ENCODE measurements around the gene STAMBPL1.

The STAMBPL1 gene

DNA sequence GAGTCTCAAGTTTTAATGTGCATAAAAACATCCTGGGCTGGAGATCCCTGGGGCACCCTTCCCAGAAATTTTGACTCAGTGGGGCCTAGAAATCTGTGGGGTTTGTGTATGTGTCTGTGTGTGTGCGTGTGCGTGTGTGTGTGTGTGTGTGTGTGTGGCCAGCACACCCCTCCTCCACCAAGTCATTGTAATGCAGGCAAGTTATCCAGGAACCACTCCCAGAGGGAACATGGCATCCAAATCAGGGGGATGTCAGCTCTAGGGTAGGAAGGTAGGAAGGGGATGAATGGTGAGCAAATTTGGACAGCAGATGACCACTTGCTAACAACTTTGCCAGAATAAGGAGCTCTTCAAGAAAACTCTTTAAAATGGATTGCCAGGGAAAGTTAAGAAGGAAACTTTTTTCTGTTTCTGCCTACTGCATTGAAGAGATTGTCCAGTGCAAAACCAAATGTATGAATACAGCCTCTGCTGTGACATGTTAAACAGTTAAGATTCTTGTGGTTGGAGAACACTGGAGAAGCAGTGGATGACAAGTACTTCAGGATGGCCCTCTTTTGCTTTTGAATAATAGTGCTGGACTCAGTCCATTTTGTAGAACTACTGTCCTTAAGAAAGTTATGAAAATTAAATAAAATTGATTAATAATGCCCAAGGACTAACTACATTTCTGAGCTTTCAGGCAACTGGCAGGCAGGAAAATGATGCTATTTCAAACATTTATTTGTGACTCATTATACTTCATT lies 12.3 kb downstream of the STAMBPL1 start:
- Histone ChIP-seq H3K79me2 (ENCODE audit: control insufficient read depth, insufficient read depth, low read length, unreplicated experiment) (peaks cover 63% of the 10 kb centered on the region), H3K36me3 (ENCODE audit: insufficient read depth, low read length) (no peaks in the 10 kb centered on the region), H2AFZ (ENCODE audit: low read length, unreplicated experiment) (no peak overlapping the region), H3K4me3 (ENCODE audit: low read depth, low read length) (no peak overlapping the region), H3K27me3 (ENCODE audit: insufficient read depth, low read length) (no peaks in the 10 kb centered on the region), H3K27ac (ENCODE audit: low read depth, low read length) (peak overlapping the region; percentile 34), H3K4me1 (ENCODE audit: control insufficient read depth, insufficient read depth, low read length, unreplicated experiment) (peaks cover 64% of the 10 kb centered on the region)

- no peak overlapping the region for H2AFZ ChIP-seq (ENCODE audit: low read length, unreplicated experiment)
- no peaks in the 10 kb centered on the region for H3K36me3 ChIP-seq (ENCODE audit: insufficient read depth, low read length)
- H3K27ac ChIP-seq (ENCODE audit: low read depth, low read length) = peak overlapping the region; percentile 34; the same call in 1 of the 2 replicates
- peaks cover 67% of the 10 kb centered on the region for H3K4me1 ChIP-seq (ENCODE audit: control insufficient read depth, insufficient read depth, low read length, unreplicated experiment)
- peaks cover 60% of the 10 kb centered on the region for H3K79me2 ChIP-seq (ENCODE audit: control insufficient read depth, insufficient read depth, low read length, unreplicated experiment)
- no peaks in the 10 kb centered on the region for H3K27me3 ChIP-seq (ENCODE audit: insufficient read depth, low read length)
- H3K4me3 ChIP-seq (ENCODE audit: low read depth, low read length) = peak overlapping the region; percentile 14; the same call in 1 of the 2 replicates
Observed at GRCh38 chr10:88893611-88894010, 13.6 kb downstream of the STAMBPL1 start.

GRCh38 chr10:88895250-88895649 lies 15.2 kb downstream of the STAMBPL1 start:
- no peak overlapping the region for H3K4me3 ChIP-seq (ENCODE audit: low read depth, low read length)
- no peaks in the 10 kb centered on the region for H3K27me3 ChIP-seq (ENCODE audit: insufficient read depth, low read length)
- H2AFZ ChIP-seq (ENCODE audit: low read length, unreplicated experiment) = no peak overlapping the region
- H3K36me3 ChIP-seq (ENCODE audit: insufficient read depth, low read length) = no peaks in the 10 kb centered on the region
- peaks cover 54% of the 10 kb centered on the region for H3K4me1 ChIP-seq (ENCODE audit: control insufficient read depth, insufficient read depth, low read length, unreplicated experiment)
- peaks cover 52% of the 10 kb centered on the region for H3K79me2 ChIP-seq (ENCODE audit: control insufficient read depth, insufficient read depth, low read length, unreplicated experiment)
- no peak overlapping the region for H3K27ac ChIP-seq (ENCODE audit: low read depth, low read length)

DNA sequence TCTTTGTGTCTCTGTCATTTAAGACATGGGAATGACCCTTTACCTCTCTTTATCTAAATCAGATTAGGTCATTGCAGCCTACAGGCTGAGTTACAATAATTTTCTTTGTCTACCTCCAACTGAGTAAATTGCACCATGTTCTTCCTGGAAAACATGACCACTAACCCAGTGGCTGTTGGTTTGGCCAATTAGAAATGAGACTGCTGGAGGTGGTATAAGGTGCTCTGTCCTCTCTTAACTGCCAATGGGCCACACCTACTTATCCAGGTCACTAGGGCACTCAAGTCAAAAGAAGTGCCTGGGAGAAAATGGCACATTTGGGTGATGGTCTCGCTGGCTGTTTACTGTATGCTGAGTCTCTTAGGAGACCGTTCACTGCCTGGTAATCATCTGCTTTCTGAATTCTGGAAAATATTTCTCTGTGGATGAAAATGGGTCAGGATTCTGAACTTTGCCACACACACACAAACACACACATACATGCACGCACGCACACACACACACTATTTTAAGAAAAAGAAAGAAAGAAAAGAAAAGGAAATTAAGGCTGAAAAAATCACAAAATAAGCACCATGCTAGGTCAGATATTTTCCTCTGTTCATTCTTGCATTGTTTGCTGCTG lies 16.4 kb downstream of the STAMBPL1 start:
- Histone ChIP-seq H3K27me3 (ENCODE audit: insufficient read depth, low read length) (no peaks in the 10 kb centered on the region), H3K79me2 (ENCODE audit: control insufficient read depth, insufficient read depth, low read length, unreplicated experiment) (peaks cover 45% of the 10 kb centered on the region), H2AFZ (ENCODE audit: low read length, unreplicated experiment) (no peak overlapping the region), H3K4me1 (ENCODE audit: control insufficient read depth, insufficient read depth, low read length, unreplicated experiment) (peaks cover 55% of the 10 kb centered on the region), H3K27ac (ENCODE audit: low read depth, low read length) (peak overlapping the region; percentile 6; the same call in 1 of the 2 replicates), H3K36me3 (ENCODE audit: insufficient read depth, low read length) (no peaks in the 10 kb centered on the region), H3K4me3 (ENCODE audit: low read depth, low read length) (no peak overlapping the region)

GRCh38 chr10:88896994-88897853 lies 17.2 kb downstream of the STAMBPL1 start:
- H2AFZ ChIP-seq (ENCODE audit: low read length, unreplicated experiment) = no peak overlapping the region
- peaks cover 60% of the 10 kb centered on the region for H3K4me1 ChIP-seq (ENCODE audit: control insufficient read depth, insufficient read depth, low read length, unreplicated experiment)
- 0 out of 2 replicates have a peak, but pooled peaks cover 3% of the 10 kb centered on the region for H3K36me3 ChIP-seq (ENCODE audit: insufficient read depth, low read length)
- peaks cover 43% of the 10 kb centered on the region for H3K79me2 ChIP-seq (ENCODE audit: control insufficient read depth, insufficient read depth, low read length, unreplicated experiment)
- no peaks in the 10 kb centered on the region for H3K27me3 ChIP-seq (ENCODE audit: insufficient read depth, low read length)
- no peak overlapping the region for H3K4me3 ChIP-seq (ENCODE audit: low read depth, low read length)
- peak overlapping the region; percentile 6; the same call in 1 of the 2 replicates for H3K27ac ChIP-seq (ENCODE audit: low read depth, low read length)

- H3K36me3 ChIP-seq (ENCODE audit: insufficient read depth, low read length) = 0 out of 2 replicates have a peak, but pooled peaks cover 4% of the 10 kb centered on the region
- H3K4me3 ChIP-seq (ENCODE audit: low read depth, low read length) = no peak overlapping the region
- no peak overlapping the region for H2AFZ ChIP-seq (ENCODE audit: low read length, unreplicated experiment)
- H3K27me3 ChIP-seq (ENCODE audit: insufficient read depth, low read length) = no peaks in the 10 kb centered on the region
- peaks cover 35% of the 10 kb centered on the region for H3K79me2 ChIP-seq (ENCODE audit: control insufficient read depth, insufficient read depth, low read length, unreplicated experiment)
- peaks cover 49% of the 10 kb centered on the region for H3K4me1 ChIP-seq (ENCODE audit: control insufficient read depth, insufficient read depth, low read length, unreplicated experiment)
- no peak overlapping the region for H3K27ac ChIP-seq (ENCODE audit: low read depth, low read length)
Observed at GRCh38 chr10:88898727-88899126, 18.7 kb downstream of the STAMBPL1 start.

GRCh38 chr10:88899886-88900285 lies 19.8 kb downstream of the STAMBPL1 start:
- H3K4me3 ChIP-seq (ENCODE audit: low read depth, low read length) = no peak overlapping the region
- H3K36me3 ChIP-seq (ENCODE audit: insufficient read depth, low read length) = 0 out of 2 replicates have a peak, but pooled peaks cover 8% of the 10 kb centered on the region
- no peaks in the 10 kb centered on the region for H3K27me3 ChIP-seq (ENCODE audit: insufficient read depth, low read length)
- no peak overlapping the region for H2AFZ ChIP-seq (ENCODE audit: low read length, unreplicated experiment)
- no peak overlapping the region for H3K27ac ChIP-seq (ENCODE audit: low read depth, low read length)
- H3K79me2 ChIP-seq (ENCODE audit: control insufficient read depth, insufficient read depth, low read length, unreplicated experiment) = peaks cover 34% of the 10 kb centered on the region
- H3K4me1 ChIP-seq (ENCODE audit: control insufficient read depth, insufficient read depth, low read length, unreplicated experiment) = peaks cover 44% of the 10 kb centered on the region

DNA sequence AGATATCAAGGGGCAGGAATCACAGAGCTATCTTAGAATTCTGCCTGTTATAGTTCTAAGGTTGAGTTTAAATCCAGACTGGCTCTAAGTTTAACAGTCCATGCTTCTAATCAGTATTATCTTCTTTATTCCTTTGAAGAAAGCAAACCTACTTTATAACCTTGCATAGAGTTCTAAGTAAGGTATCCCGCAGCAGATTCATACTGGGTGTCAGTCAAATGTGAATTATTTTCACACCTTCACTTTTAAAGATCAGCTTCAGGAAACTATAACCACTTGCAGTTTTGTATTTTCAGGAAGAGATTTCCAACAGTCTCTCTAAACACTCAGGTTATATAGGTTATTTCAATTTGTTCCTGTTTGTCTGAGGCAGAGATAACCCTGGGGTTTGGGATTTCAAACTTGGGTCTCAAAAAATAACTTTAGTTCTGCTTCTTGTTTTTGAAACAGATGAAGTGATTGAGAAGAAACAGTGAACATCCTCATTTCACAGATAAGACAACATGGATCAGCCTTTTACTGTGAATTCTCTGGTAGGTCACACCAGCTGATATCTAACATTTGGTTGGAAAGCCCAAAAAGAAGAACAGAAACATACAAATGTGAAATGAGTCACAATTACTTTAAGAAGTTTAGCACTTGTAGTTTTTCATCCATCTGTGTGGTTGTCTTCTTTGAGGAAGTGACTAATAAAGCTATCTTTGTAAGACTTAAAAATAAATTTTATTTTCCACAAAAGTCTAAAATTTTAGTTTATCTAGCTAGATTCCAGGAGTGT lies 21.4 kb downstream of the STAMBPL1 start:
- no peak overlapping the region for H2AFZ ChIP-seq (ENCODE audit: low read length, unreplicated experiment)
- peaks cover 22% of the 10 kb centered on the region for H3K79me2 ChIP-seq (ENCODE audit: control insufficient read depth, insufficient read depth, low read length, unreplicated experiment)
- H3K27me3 ChIP-seq (ENCODE audit: insufficient read depth, low read length) = no peaks in the 10 kb centered on the region
- peaks cover 34% of the 10 kb centered on the region for H3K4me1 ChIP-seq (ENCODE audit: control insufficient read depth, insufficient read depth, low read length, unreplicated experiment)
- peaks cover 8% of the 10 kb centered on the region; the same call in 1 of the 2 replicates for H3K36me3 ChIP-seq (ENCODE audit: insufficient read depth, low read length)
- H3K27ac ChIP-seq (ENCODE audit: low read depth, low read length) = peak overlapping the region; percentile 40; the same call in 1 of the 2 replicates
- H3K4me3 ChIP-seq (ENCODE audit: low read depth, low read length) = no peak overlapping the region

DNA sequence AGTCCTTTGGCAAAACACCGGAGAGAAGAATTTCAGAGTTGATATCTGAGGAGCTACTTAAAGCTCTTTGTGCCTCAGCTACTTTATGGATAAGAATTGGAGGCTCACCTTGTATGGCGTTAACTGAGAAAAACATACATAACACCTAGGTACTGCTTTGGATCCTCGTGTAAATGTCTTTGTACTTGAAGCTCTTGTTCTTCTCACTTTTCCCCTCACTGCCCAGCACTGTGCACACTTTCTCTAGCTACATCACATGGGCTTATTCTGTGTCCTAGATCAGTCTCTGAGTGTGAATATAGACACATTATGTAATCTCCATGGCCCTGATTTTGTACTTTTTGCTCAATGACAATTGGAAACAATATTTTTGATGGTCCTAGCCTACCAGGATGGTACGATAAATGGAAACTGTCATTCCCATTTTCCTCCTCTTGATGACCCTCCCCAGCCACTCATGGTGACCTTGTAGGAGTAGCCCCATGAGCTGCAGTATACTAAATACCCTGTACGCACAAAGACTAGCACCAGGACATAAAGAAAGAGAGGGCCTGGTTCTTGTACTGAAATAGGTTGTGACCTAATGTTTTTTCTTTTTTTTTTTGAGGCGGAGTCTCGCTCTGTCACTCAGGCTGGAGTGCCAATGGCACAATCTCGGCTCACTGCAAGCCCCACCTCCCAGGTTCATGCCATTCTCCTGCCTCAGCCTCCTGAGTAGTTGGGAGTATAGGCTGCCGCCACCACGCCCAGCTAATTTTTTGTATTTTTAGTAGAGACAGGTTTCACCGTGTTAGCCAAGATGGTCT lies 22.1 kb downstream of the STAMBPL1 start:
- peak overlapping the region; percentile 40; the same call in 1 of the 2 replicates for H3K27ac ChIP-seq (ENCODE audit: low read depth, low read length)

More for the DNA sequence above, 22.1 kb downstream of the STAMBPL1 start:
- Histone ChIP-seq H3K4me3 (ENCODE audit: low read depth, low read length) (no peak overlapping the region), H3K27me3 (ENCODE audit: insufficient read depth, low read length) (no peaks in the 10 kb centered on the region), H3K36me3 (ENCODE audit: insufficient read depth, low read length) (peaks cover 8% of the 10 kb centered on the region; the same call in 1 of the 2 replicates), H3K4me1 (ENCODE audit: control insufficient read depth, insufficient read depth, low read length, unreplicated experiment) (peaks cover 26% of the 10 kb centered on the region), H3K79me2 (ENCODE audit: control insufficient read depth, insufficient read depth, low read length, unreplicated experiment) (peaks cover 16% of the 10 kb centered on the region), H2AFZ (ENCODE audit: low read length, unreplicated experiment) (no peak overlapping the region)
